Measurements from ENCODE around the gene FEN1. TPM values are rescaled to one million over a fixed set of nuclear protein-coding genes. Genes with fewer than 3 reads are reported as not detected.

The FEN1 gene
- total and polyA plus RNA-seq, 2 of the 8 experiments (the other 6 are each of a cell fraction or from before 2014, with no cell fraction given): 52.6 to 86.1 TPM

DNA sequence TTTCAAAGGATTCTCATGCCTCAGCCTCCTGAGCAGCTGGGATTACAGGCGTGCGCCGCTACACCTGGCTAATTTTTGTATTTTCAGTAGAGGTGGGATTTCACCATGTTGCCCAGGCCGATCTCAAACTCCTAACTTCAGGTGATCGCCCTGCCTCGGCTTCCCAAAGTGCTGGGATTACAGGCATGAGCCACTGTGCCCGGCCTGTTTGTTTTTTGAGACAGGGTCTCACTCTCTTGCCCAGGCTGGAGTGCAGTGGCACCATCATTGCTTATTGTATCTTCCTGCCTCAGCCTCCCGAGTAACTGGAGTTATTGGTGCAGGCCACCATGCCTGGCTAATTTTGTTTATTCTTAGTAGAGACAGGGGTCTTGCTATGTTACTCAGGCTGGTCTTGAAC, 43.5 kb downstream of the FEN1 start:
- no peak overlapping the region for H2BK20ac ChIP-seq (ENCODE audit: low read length)
- no peaks in the 10 kb centered on the region; a peak in 1 of 7 replicates for H3K27me3 ChIP-seq (replicated peaks in 1 of 4; ENCODE audit: control insufficient read depth in 3 of 4, extremely low read depth in 1 of 4, insufficient read depth in 3 of 4, low read length in 3 of 4)
- no peak overlapping the region for H4K5ac ChIP-seq (ENCODE audit: insufficient read length, low read depth, low read length)
- CTCF ChIA-PET (ENCODE audit: partially characterized antibody): interaction anchor here (0.8 to 1.1 kb wide), 3 partner anchors 9 to 272 kb away, joined by 3 read pairs; no protein-coding TSS in a partner anchor
- H4K91ac ChIP-seq (replicated peaks; ENCODE audit: insufficient read length, low read length): no peak overlapping the region
- no peak overlapping the region for H3K56ac ChIP-seq (replicated peaks; ENCODE audit: insufficient read length, low read depth, low read length)
- H4K8ac ChIP-seq (ENCODE audit: extremely low read depth, insufficient read depth, low read length): peak overlapping the region; percentile 11; the same call in 1 of the 2 replicates
- H3K9ac ChIP-seq (replicated peaks in 1 of 4; ENCODE audit: extremely low read depth in 1 of 4, low read depth in 3 of 4, low read length in 3 of 4): no peak overlapping the region
- no peak overlapping the region for H2BK120ac ChIP-seq (replicated peaks; ENCODE audit: low read depth, low read length)
- peaks cover 26% of the 10 kb centered on the region for H3K79me1 ChIP-seq (ENCODE audit: low read depth, low read length)
- DNase-seq (ENCODE audit: low read depth in 1 of 2, low spot score in 2 of 2) (no peak), FAIRE-seq (no peak)
- H2BK15ac ChIP-seq (ENCODE audit: low read length): no peak overlapping the region; the same call in 1 of the 2 replicates
- H3K79me2 ChIP-seq (ENCODE audit: control insufficient read depth in 1 of 2, insufficient read depth in 2 of 2, low read length in 2 of 2): peaks cover 8 to 64% of the 10 kb centered on the region in 2 experiments
- no peak overlapping the region for H2BK12ac ChIP-seq (ENCODE audit: low read depth, low read length)
- H3K4me3 ChIP-seq (ENCODE audit: extremely low read depth in 1 of 4, insufficient read depth in 2 of 4, low read depth in 3 of 4, low read length in 4 of 4): no peak overlapping the region
- H3K4ac ChIP-seq (replicated peaks; ENCODE audit: insufficient read length, low read depth, low read length): no peak overlapping the region
- POLR2A ChIA-PET (ENCODE audit: partially characterized antibody): interaction anchor here (1.5 to 3.0 kb wide), 5 partner anchors 9 to 36 kb away, joined by 3 to 28 read pairs (median 6); no protein-coding TSS in a partner anchor
- H3K9me3 ChIP-seq (ENCODE audit: insufficient read depth in 2 of 2, low read depth in 1 of 2, low read length in 1 of 2): no peaks in the 10 kb centered on the region
- no peak overlapping the region for H2AK5ac ChIP-seq (ENCODE audit: low read depth, low read length)
- H3K27ac ChIP-seq (ENCODE audit: low read depth, low read length): no peak overlapping the region
- no peak overlapping the region for H2BK5ac ChIP-seq (ENCODE audit: low read depth, low read length)
- peaks cover 17 to 46% of the 10 kb centered on the region in 2 experiments for H4K20me1 ChIP-seq (replicated peaks in 1 of 2; ENCODE audit: control insufficient read depth in 1 of 2, insufficient read depth in 2 of 2, low read length in 2 of 2)
- peaks cover 7 to 29% (median 18%) of the 10 kb centered on the region in 4 experiments for H3K4me1 ChIP-seq (replicated peaks in 1 of 4; ENCODE audit: control insufficient read depth in 3 of 4, insufficient read depth in 4 of 4, low read length in 3 of 4)
- 94% methylated on average over 8 of the region's 8 CpGs; no CpG with 5 or more reads in 1 of the 2 experiments for WGBS, 2 experiments (ENCODE audit: extremely low coverage in 1 of 2, insufficient coverage in 1 of 2, insufficient read length in 1 of 2, insufficient replicate concordance in 2 of 2, low coverage in 1 of 2, low lambda C conversion rate in 2 of 2, missing lambda C conversion rate in 1 of 2)
- H3K36me3 ChIP-seq (ENCODE audit: control insufficient read depth in 2 of 4, insufficient read depth in 4 of 4, low read length in 3 of 4): peaks cover 21 to 44% (median 32%) of the 10 kb centered on the region in 4 experiments
- no peak overlapping the region for H3K23ac ChIP-seq (ENCODE audit: insufficient read length)
- no peak overlapping the region for H2AFZ ChIP-seq (ENCODE audit: low read length)
- no peaks in the 10 kb centered on the region for H3K23me2 ChIP-seq (ENCODE audit: low read depth, low read length)
- H3K18ac ChIP-seq (ENCODE audit: extremely low read depth, low read length): no peak overlapping the region
- no peak overlapping the region for H3K4me2 ChIP-seq (ENCODE audit: insufficient read depth in 1 of 2, low read depth in 2 of 2, low read length in 2 of 2)
- no peak overlapping the region for H3K14ac ChIP-seq (ENCODE audit: insufficient read length)
